Measurements from ENCODE around the gene KRT76.

DNA sequence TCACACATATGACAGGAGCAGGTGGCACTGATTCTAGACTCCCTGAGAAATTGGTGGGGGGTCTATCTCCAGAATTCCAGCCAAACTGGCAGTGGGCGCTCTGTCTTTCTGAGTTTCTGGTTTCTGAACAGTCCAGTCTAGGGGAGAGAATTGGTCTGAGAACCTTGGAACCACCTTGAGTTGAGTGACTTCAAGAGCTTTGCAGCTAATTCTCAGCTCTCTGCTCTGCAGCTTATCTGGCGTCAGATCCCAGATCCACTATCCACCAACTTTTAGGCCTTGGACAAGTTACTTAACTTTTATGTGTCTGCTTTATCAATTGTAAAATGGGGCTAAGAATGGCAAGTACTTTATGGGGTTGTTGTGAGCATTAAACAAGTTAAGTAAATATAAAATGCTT, 1.7 kb upstream of the KRT76 start:
- TF ChIP-seq POLR2AphosphoS5 (IDR thresholded peaks at IDR 0.05; ENCODE audit: low read depth, low read length) = no peak
- TF ChIP-seq SIN3A (IDR thresholded peaks at IDR 0.05; ENCODE audit: borderline replicate concordance, insufficient read depth, low read length) = no peak
- TF ChIP-seq, protein P1, sequence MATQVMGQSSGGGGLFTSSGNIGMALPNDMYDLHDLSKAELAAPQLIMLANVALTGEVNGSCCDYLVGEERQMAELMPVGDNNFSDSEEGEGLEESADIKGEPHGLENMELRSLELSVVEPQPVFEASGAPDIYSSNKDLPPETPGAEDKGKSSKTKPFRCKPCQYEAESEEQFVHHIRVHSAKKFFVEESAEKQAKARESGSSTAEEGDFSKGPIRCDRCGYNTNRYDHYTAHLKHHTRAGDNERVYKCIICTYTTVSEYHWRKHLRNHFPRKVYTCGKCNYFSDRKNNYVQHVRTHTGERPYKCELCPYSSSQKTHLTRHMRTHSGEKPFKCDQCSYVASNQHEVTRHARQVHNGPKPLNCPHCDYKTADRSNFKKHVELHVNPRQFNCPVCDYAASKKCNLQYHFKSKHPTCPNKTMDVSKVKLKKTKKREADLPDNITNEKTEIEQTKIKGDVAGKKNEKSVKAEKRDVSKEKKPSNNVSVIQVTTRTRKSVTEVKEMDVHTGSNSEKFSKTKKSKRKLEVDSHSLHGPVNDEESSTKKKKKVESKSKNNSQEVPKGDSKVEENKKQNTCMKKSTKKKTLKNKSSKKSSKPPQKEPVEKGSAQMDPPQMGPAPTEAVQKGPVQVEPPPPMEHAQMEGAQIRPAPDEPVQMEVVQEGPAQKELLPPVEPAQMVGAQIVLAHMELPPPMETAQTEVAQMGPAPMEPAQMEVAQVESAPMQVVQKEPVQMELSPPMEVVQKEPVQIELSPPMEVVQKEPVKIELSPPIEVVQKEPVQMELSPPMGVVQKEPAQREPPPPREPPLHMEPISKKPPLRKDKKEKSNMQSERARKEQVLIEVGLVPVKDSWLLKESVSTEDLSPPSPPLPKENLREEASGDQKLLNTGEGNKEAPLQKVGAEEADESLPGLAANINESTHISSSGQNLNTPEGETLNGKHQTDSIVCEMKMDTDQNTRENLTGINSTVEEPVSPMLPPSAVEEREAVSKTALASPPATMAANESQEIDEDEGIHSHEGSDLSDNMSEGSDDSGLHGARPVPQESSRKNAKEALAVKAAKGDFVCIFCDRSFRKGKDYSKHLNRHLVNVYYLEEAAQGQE (IDR thresholded peaks at IDR 0.05; ENCODE audit: insufficient read depth in 1 of 2, low read depth in 2 of 2, low read length in 2 of 2) = no peak
